HG03558 (cell line): ENCODE measurements around the gene KRT71.
"Not testable (repeated sequence)": the region's sequence is repeated elsewhere in the genome, so short reads cannot be mapped to it uniquely, and the experiment has no call there.

Experiments used
- ATAC-seq: cut with Tn5 transposase; IDR thresholded peaks from one replicate; pipeline ENCODE4 v1.9.1; 2021; ENCODE audit warnings: moderate number of reproducible peaks; ENCODE audit not compliant: unreplicated experiment; ENCODE audit errors: extremely low read depth

The KRT71 gene

DNA sequence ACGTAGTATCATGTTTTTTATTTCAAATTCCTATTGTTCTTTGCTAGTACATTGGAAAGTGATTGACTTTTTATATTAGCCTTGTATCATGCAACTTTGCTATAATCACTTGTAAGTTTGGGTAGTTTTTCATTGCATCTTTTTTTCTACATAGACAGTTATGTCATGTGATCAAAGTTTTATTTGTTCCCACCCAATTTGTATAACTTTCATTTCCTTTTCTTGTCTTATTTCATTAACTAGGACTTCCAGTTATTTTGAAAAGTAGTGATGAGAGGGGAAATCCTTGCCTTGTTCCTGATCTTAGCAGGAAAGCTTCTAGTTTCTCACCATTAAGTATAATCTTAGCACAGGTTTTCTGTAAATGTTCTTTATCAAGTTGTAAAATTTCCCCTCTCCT, 50.1 kb downstream of the KRT71 start:
- no peak for ATAC-seq

DNA sequence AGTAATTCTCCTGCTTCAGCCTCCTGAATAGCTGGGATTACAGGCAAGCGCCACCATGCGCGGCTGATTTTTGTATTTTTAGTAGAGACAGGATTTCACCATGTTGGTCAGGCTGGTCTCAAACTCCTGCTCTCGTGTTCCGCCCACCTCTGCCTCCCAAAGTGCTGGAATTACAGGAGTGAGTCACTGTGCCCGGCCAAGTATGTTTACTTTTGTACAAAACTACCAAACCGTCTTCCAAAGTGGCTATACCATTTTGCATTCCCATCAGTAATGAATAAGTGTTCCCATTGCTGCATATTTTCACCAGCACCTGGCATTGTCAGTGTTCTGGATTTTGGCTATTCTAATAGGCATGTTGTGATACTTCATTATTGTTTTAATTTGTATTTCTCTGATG, 51.5 kb downstream of the KRT71 start:
- no peak for ATAC-seq

DNA sequence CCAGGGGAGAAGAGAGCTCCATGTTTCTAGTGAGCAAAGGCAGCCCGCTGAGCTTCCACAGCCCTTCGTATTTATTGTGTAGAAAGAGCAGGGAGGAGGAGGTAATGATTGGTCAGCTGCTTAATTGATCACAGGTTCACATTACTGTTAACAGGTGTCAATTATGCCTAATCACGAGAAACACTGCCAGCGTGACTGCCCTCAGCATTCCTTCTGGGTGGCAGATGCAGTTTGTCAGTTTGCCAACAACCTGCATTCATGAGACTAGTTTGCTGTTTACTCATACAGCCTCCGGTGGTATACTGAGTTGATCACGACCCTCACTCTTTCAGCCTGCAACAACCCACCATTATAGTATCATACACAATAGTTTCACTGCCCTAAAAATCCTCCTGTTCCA, 52.4 kb downstream of the KRT71 start:
- not testable (repeated sequence) for ATAC-seq

DNA sequence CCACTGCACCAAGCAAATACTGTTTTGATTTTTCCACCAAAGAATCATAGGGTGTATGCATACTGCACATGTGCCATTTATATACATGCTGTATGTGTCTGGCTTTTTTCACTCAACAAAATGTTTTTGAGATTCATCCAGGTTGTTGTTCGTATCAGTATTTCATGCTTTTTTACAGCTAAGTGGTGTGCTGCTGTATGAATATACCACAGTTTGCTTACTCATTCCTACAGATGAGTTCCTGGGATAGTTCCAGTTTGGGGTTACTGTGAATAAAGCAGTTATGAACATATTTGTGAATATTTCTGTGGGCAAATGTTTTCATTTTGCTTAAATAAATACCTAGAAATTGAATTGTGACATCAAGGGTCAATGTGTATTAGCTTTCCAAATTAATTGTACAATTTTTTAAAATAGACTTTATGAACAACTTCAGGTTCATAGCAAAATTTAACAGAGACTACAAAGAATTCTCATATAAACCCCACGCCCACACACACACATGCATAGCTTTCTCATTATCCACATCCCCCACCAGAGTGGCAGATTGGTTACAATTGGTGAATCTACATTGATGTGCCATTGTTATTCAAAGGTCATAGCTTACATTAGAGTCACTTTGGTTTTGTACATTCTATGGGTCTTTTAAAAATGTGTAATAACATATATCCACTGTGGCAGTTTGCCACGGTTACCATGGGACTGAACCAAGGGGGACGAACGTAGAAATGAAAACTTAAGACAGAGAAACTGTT, 53.0 kb downstream of the KRT71 start:
- no peak for ATAC-seq

DNA sequence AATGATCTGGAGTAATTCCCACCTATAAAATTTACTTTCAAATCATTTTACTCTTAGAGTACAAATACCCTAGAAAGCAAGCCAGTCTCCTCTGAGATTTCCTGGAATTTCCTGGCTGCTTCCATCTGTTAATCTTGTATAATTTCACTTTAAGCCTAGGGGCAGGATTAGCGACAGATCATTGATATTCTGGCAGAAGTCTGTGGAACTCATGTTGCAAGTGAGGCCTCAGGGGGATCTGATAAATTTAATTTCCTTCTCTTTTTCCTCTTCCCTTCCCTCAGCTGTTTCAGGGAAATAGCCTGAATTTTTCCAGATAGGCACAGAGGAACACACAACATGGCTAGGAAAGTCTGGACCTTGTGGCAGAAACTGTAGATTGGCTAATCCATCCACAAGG, 54.0 kb downstream of the KRT71 start:
- ATAC-seq = no peak

DNA sequence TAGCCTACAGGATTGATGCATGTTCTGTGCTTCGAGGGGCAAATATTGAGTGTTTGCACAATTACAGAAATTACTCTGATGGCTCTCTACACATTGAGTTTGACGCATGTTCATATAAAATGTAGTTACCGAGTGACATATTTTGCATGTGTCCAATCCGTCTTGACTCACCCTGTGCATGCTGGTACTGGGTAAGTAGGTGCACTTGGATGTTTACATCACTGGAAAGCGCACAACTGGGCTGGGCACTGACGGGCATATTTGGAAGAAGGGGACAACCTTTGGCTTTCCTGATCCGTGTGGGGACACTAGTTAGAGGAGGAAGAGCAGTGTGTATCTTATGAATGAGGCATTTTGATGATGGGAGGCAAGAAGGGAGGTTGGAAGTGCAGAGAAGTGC, 55.0 kb downstream of the KRT71 start:
- no peak for ATAC-seq

DNA sequence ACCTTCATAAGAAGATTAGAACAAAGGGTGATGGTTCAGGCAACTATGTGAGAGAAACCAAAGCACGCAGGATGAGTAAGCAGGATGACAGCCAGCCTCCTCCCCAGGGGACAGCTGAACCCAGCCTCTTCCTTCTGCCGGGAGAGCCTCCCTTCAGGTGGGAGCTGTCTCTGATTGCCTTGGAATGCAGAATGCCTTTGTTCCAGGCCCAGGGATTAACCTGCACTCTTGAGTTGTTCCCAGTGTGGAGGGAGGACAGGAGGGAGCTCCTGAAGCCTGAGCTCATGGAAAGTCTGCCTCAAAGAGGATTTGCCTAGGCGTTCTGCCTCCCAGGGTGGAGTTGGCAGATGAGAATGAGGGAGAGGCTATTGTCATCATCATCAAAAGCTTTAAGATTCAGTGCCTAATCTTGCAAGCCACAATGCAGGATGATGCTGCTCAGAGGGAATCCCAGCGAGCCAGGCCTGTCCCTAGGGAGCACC, 56.3 kb downstream of the KRT71 start:
- ATAC-seq = no peak

DNA sequence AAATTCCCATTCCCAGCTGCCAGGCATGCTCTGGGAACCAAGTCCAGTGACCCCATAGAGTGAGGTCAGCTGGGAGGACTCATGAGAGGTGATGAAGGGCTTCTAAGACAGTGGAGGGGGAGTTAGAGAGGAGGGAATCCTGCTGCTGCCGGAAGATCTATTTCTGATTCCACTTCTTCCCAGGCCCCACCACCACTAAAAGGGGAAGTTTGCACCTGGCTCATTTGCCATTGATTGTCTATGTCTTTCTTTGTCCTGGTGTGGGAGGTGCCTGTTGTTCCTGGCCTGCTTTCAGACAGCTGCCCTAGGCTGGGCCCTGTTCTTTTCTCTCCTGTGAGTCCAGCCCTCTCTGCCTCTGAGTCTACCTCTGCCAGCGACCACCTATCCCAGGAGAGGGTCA, 56.9 kb downstream of the KRT71 start:
- ATAC-seq = no peak

DNA sequence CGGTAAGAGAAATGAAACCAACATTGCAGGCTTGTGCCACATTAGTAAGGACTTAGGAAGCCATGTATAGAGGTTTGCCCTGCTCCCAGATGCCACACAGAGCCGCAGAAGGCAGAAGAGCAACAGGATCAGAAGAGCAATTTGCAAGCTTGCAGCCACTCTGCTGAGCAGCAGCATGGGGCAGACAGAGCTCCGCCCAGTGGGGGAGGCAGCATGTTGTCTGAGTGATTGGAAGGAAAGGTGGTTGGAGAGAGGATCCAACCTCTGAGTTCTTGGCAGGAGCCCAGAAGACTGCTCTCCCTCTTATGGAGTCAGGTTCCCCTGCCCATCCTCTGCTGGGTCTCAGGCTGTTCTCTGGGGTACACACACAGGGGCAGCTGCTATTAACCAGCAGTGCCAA, 57.6 kb downstream of the KRT71 start:
- no peak for ATAC-seq

DNA sequence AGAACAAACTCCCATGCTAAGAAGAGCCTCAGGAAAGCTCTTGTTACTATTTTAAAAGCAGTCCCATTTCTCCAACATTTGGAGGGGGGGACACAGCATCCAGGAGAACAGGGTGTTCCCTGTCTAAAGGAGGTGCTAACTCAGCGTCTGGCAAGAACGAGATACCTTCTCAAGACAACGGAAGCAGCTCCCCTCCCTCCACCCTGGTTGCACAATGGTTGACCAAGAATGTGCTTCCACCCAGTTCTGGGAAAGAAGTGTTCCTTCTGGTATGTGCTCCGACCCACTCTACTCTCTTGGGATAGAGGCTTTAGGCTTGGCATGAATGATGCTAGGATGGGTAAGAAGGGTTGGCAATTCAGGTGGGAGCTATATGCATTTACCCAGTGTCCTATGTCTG, 58.4 kb downstream of the KRT71 start:
- no peak for ATAC-seq

DNA sequence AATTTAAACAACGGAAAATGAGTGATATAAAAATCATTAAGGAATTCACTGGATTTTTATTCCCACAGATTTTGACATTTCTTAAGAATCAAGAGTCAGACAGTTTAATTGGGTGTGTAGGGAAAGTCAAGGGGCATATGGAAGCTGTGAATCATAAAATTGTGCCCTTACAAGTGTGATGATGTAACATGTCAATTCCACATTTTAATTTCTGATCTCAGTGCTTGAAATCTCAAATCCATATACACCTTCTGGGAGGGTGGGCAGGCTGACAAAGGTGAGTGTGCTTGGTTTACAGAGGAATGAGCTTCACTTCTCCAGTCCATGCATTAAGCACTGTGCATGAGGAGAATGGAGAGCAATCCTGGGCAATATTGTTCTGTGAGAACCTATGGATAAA, 58.8 kb downstream of the KRT71 start:
- ATAC-seq = no peak
